Keratinocyte (primary cell): ENCODE data around the gene NT5C1B. TPM values are rescaled to one million over a fixed set of nuclear protein-coding genes. Genes with fewer than 3 reads are reported as not detected.
"Not testable (repeated sequence)": the region's sequence is repeated elsewhere in the genome, so short reads cannot be mapped to it uniquely, and the experiment has no call there.

Source experiments
- DNase-seq: peaks from one replicate; pipeline ENCODE4 v3.0.0-alpha.2; 2011; ENCODE audit warnings: low read depth, missing footprints, low spot score
- FAIRE-seq: peaks from 2 replicates; lab custom pipeline; 2011; peaks lifted over from hg19 to GRCh38; lab: Jason Lieb, UNC
- H2AFZ ChIP-seq: 2 replicates; pipeline ENCODE4 v1.6.0; 2012; ENCODE audit warnings: low read length, control low read depth, inconsistent platforms; ENCODE audit not compliant: control insufficient read depth
- H3K27ac ChIP-seq: 2 replicates; pipeline ENCODE4 v1.5.1; 2011; ENCODE audit warnings: low read length; ENCODE audit not compliant: control insufficient read depth, insufficient read depth
- H3K27me3 ChIP-seq: 3 replicates; pipeline ENCODE4 v1.6.0; 2011; ENCODE audit warnings: low read length; ENCODE audit not compliant: control insufficient read depth, insufficient read depth; ENCODE audit errors: extremely low read depth
- H3K36me3 ChIP-seq, 2 experiments: 2 replicates in 1 of 2; 3 replicates in 1 of 2; pipeline ENCODE4 v1.5.1; 2011; ENCODE audit warnings: low read length in 2 of 2, mild to moderate bottlenecking in 1 of 2; ENCODE audit not compliant: control insufficient read depth in 2 of 2, insufficient read depth in 2 of 2; ENCODE audit errors: extremely low read depth in 1 of 2
- H3K4me1 ChIP-seq: 3 replicates; pipeline ENCODE4 v1.5.1; 2011; ENCODE audit warnings: low read length; ENCODE audit not compliant: control insufficient read depth, insufficient read depth; ENCODE audit errors: extremely low read depth
- H3K4me2 ChIP-seq: 3 replicates; pipeline ENCODE4 v1.6.0; 2011; ENCODE audit warnings: low read depth, low read length; ENCODE audit not compliant: control insufficient read depth, insufficient read depth; ENCODE audit errors: extremely low read depth
- H3K4me3 ChIP-seq, 3 experiments: fragments of 200-600 bp in 1 of 3; sonication (generic) in 1 of 3; 2 replicates in 2 of 3; 3 replicates in 1 of 3; pipeline ENCODE4 v1.5.1; 2011 to 2016; ENCODE audit warnings: low read length in 3 of 3, mild to moderate bottlenecking in 3 of 3, control low read depth in 2 of 3, inconsistent platforms in 1 of 3, low read depth in 1 of 3, mixed read lengths in 1 of 3, mixed run types in 1 of 3, moderate library complexity in 1 of 3; ENCODE audit not compliant: control insufficient read depth in 2 of 3, insufficient read depth in 2 of 3; ENCODE audit errors: extremely low read depth in 1 of 3
- H3K79me2 ChIP-seq: 2 replicates; pipeline ENCODE4 v1.6.0; 2012; ENCODE audit warnings: low read length; ENCODE audit not compliant: control insufficient read depth, insufficient read depth
- H3K9ac ChIP-seq: 3 replicates; pipeline ENCODE4 v1.6.0; 2011; ENCODE audit warnings: low read length; ENCODE audit not compliant: control insufficient read depth, insufficient read depth; ENCODE audit errors: extremely low read depth
- H3K9me1 ChIP-seq: 3 replicates; pipeline ENCODE4 v1.6.0; 2011; ENCODE audit warnings: low read length; ENCODE audit not compliant: control insufficient read depth, insufficient read depth; ENCODE audit errors: extremely low read depth
- H3K9me3 ChIP-seq: 2 replicates; pipeline ENCODE4 v1.5.1; 2012; ENCODE audit warnings: low read depth, low read length; ENCODE audit not compliant: control insufficient read depth
- H4K20me1 ChIP-seq: 3 replicates; pipeline ENCODE4 v1.6.0; 2011; ENCODE audit warnings: low read length; ENCODE audit not compliant: control insufficient read depth, insufficient read depth; ENCODE audit errors: extremely low read depth
- EZH2 ChIP-seq: IDR thresholded peaks from one replicate; pipeline ENCODE4 v1.6.1; 2012; ENCODE audit warnings: inconsistent platforms, mild to moderate bottlenecking, low read length, moderate library complexity
- dilution Hi-C: fragments of 300-500 bp; cut with MboI; formaldehyde crosslinking; loops from one replicate; pipeline ENCODE4 v1.7.0; 2020; ENCODE audit warnings: low sequenced_read_pairs; ENCODE audit not compliant: extremely low pct_ligation_motif_present
- polyA minus RNA-seq, 3 experiments: library from RNA; depleted of rRNA, polyadenylated mRNA; stranded (reverse); fragments of >200 nt; gene quantifications; 1 replicate in 1 of 3; 2 replicates in 1 of 3; 3 replicates in 1 of 3; pipeline ENCODE4 v1.2.3, GENCODE V29; 2011
- polyA plus RNA-seq, 5 experiments: library from polyadenylated mRNA; depleted of rRNA in 3 of 5; stranded (reverse) in 3 of 5; stranded (forward) in 1 of 5; unstranded in 1 of 5; fragments of >200 nt; gene quantifications; 1 replicate in 1 of 5; 2 replicates in 3 of 5; 3 replicates in 1 of 5; pipeline versions ENCODE4 v1.2.1 to v1.2.3, GENCODE V29; 2011 to 2012; ENCODE audit warnings: missing spikeins in 2 of 5, low read depth in 1 of 5, low replicate concordance in 1 of 5
- TF ChIP-seq, protein P1 (sequence below), 3 experiments: IDR thresholded peaks in 1 of 3; conservative IDR thresholded peaks in 1 of 3; optimal IDR thresholded peaks in 1 of 3; 2 replicates in 2 of 3; 3 replicates in 1 of 3; pipeline versions ENCODE3 to v1.5.1; 2011; ENCODE audit warnings: low read length in 3 of 3, mild to moderate bottlenecking in 3 of 3, moderate library complexity in 2 of 3, control low read depth in 1 of 3, inconsistent platforms in 1 of 3; ENCODE audit not compliant: insufficient read depth in 2 of 3; ENCODE audit errors: extremely low read depth in 1 of 3

Gene NT5C1B
- polyA plus RNA-seq: not detected in 3 replicates
- polyA plus RNA-seq (2011; ENCODE audit: low read depth): not detected
- not detected in 2 replicates for polyA plus RNA-seq (2011; cell fraction: cytosol; rRNA removed)
- not detected in 2 replicates for polyA plus RNA-seq (2011; cell fraction: nucleus; rRNA removed)
- polyA plus RNA-seq (2012; ENCODE audit: low replicate concordance): 1.3 TPM in 1 of 2 replicates, not detected in the other
- polyA minus RNA-seq: not detected in 3 replicates
- not detected for polyA minus RNA-seq (2011; cell fraction: cytosol; rRNA and poly(A)+ RNA removed)
- polyA minus RNA-seq (2011; cell fraction: nucleus; rRNA and poly(A)+ RNA removed): not detected in 2 replicates

DNA sequence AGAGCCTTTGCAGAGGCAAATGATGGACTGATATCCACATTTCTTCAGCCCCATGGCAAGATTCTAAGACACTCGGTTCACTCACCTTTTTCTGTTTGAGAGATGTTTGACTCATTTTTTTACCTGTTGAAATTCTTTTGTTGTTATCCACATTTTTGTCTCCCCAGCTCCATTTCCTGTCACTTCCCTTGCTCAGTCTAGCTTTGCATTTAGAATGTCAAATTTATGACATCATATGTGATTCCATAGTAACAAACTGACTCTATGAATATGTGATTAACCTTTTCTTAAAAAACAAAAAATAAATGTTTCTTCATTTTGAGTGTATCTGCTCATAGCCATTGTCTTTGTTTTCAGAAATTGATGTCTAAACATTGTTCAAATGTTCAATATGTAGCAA lies at the start of gene NT5C1B:
NT5C1B (minus strand) TSS at position 216 of the 400 bp plus-strand sequence; CDS start at position 115, 101 bp downstream.
- H3K9me1 ChIP-seq: no peaks in the 10 kb centered on the region
- H3K9ac ChIP-seq: no peak within 1 kb of the TSS
- no peak within 1 kb of the TSS for H3K4me3 ChIP-seq
- no peaks in the 10 kb centered on the region for H3K79me2 ChIP-seq
- H3K9me3 ChIP-seq: peaks cover 6% of the 10 kb centered on the region
- TF ChIP-seq, protein P1, sequence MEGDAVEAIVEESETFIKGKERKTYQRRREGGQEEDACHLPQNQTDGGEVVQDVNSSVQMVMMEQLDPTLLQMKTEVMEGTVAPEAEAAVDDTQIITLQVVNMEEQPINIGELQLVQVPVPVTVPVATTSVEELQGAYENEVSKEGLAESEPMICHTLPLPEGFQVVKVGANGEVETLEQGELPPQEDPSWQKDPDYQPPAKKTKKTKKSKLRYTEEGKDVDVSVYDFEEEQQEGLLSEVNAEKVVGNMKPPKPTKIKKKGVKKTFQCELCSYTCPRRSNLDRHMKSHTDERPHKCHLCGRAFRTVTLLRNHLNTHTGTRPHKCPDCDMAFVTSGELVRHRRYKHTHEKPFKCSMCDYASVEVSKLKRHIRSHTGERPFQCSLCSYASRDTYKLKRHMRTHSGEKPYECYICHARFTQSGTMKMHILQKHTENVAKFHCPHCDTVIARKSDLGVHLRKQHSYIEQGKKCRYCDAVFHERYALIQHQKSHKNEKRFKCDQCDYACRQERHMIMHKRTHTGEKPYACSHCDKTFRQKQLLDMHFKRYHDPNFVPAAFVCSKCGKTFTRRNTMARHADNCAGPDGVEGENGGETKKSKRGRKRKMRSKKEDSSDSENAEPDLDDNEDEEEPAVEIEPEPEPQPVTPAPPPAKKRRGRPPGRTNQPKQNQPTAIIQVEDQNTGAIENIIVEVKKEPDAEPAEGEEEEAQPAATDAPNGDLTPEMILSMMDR (optimal IDR thresholded peaks at IDR 0.05 in 1 of 3, IDR thresholded peaks at IDR 0.05 in 1 of 3, conservative IDR thresholded peaks at IDR 0.05 in 1 of 3; ENCODE audit: extremely low read depth in 1 of 3, insufficient read depth in 2 of 3, low read length in 3 of 3): no peak
- TF ChIP-seq EZH2: no peak
- H3K4me2 ChIP-seq: no peak within 1 kb of the TSS
- no peak for DNase-seq
- H2AFZ ChIP-seq: no peak within 1 kb of the TSS
- no peak within 1 kb of the TSS for H3K27ac ChIP-seq
- H3K27me3 ChIP-seq: no peaks in the 10 kb centered on the region
- dilution Hi-C loops: no loop called here
- H4K20me1 ChIP-seq: no peaks in the 10 kb centered on the region
- no peaks in the 10 kb centered on the region for H3K36me3 ChIP-seq
- peaks cover 19% of the 10 kb centered on the region for H3K4me1 ChIP-seq
- FAIRE-seq: no peak

- Histone ChIP-seq H3K4me3 (no peak overlapping the region), H3K36me3 (peaks cover 0 to 3% of the 10 kb centered on the region in 2 experiments), H3K27ac (no peak overlapping the region), H2AFZ (no peak overlapping the region), H4K20me1 (no peaks in the 10 kb centered on the region), H3K4me2 (no peak overlapping the region), H3K9me1 (no peaks in the 10 kb centered on the region), H3K79me2 (no peaks in the 10 kb centered on the region), H3K9me3 (peaks cover 2% of the 10 kb centered on the region), H3K27me3 (no peaks in the 10 kb centered on the region), H3K9ac (no peak overlapping the region), H3K4me1 (no peaks in the 10 kb centered on the region)
- no peak for TF ChIP-seq EZH2
- TF ChIP-seq, protein P1 (optimal IDR thresholded peaks at IDR 0.05 in 1 of 3, IDR thresholded peaks at IDR 0.05 in 1 of 3, conservative IDR thresholded peaks at IDR 0.05 in 1 of 3; ENCODE audit: extremely low read depth in 1 of 3, insufficient read depth in 2 of 3, low read length in 3 of 3): no peak
- dilution Hi-C loops: no loop called here
- no peak for FAIRE-seq
- no peak for DNase-seq
These were observed 47.8 kb upstream of the NT5C1B start for GRCh38 chr2:18637196-18637595.

DNA sequence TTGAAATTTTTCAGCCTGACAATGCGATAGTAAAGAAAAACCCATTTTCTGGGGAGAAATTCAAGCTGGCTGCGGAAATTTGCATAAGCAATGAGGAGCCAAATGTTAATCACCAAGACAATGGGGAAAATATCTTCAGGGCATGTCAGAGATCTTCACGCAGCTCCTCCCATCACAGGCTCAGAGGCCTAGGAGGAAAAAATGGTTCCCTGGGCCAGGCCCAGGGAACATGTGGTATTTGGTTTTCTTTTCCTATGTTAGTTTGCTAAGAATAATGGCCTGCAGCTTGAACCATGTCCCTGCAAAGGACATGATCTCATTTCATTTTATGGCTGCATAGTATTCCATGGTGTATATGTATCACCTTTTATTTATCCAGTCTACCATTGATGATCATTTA lies 43.3 kb upstream of the NT5C1B start:
- H4K20me1 ChIP-seq, H3K36me3 ChIP-seq, H2AFZ ChIP-seq, H3K4me2 ChIP-seq, H3K27ac ChIP-seq, H3K9me3 ChIP-seq, H3K9ac ChIP-seq, H3K4me3 ChIP-seq, dilution Hi-C loops, FAIRE-seq, DNase-seq, H3K9me1 ChIP-seq, H3K27me3 ChIP-seq, H3K79me2 ChIP-seq: not testable (repeated sequence)
- peaks cover 20% of the 10 kb centered on the region for H3K4me1 ChIP-seq
